ENCODE results near the gene MARK3. TPM values are rescaled to one million over a fixed set of nuclear protein-coding genes. Genes with fewer than 3 reads are reported as not detected.

MARK3 gene
- total and polyA plus RNA-seq, 2 of the 13 experiments (the other 11 are each of a cell fraction or from before 2014, with no cell fraction given), result 47.7 to 56.6 TPM

- TF ChIP-seq, protein P1, sequence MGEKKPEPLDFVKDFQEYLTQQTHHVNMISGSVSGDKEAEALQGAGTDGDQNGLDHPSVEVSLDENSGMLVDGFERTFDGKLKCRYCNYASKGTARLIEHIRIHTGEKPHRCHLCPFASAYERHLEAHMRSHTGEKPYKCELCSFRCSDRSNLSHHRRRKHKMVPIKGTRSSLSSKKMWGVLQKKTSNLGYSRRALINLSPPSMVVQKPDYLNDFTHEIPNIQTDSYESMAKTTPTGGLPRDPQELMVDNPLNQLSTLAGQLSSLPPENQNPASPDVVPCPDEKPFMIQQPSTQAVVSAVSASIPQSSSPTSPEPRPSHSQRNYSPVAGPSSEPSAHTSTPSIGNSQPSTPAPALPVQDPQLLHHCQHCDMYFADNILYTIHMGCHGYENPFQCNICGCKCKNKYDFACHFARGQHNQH (CRISPR knock-in tag; IDR thresholded peaks at IDR 0.05), result no peak
- TF ChIP-seq ZNF605 (CRISPR knock-in tag; IDR thresholded peaks at IDR 0.05), result peak; percentile 37; the same call in 1 of the 2 replicates
- TF ChIP-seq MYC (CRISPR knock-in tag; IDR thresholded peaks at IDR 0.05; ENCODE audit: borderline replicate concordance), result peak; percentile 92
- TF ChIP-seq E2F5 (CRISPR knock-in tag; conservative IDR thresholded peaks at IDR 0.05), result no peak
- peak; percentile 68; the same call in 1 of the 2 replicates for TF ChIP-seq ZNF281 (CRISPR knock-in tag; IDR thresholded peaks at IDR 0.05; ENCODE audit: borderline replicate concordance)
- 0 out of 2 replicates have a peak, but pooled peaks have one; percentile 21 for TF ChIP-seq ZBTB7B (CRISPR knock-in tag; IDR thresholded peaks at IDR 0.05)
- no peak for TF ChIP-seq ZNF543 (CRISPR knock-in tag; IDR thresholded peaks at IDR 0.05)
- TF ChIP-seq, protein P2, sequence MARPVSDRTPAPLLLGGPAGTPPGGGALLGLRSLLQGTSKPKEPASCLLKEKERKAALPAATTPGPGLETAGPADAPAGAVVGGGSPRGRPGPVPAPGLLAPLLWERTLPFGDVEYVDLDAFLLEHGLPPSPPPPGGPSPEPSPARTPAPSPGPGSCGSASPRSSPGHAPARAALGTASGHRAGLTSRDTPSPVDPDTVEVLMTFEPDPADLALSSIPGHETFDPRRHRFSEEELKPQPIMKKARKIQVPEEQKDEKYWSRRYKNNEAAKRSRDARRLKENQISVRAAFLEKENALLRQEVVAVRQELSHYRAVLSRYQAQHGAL (CRISPR knock-in tag; IDR thresholded peaks at IDR 0.05; ENCODE audit: not compliant biosample characterization), result no peak
- no peak for TF ChIP-seq ZNF382 (CRISPR knock-in tag; IDR thresholded peaks at IDR 0.05; ENCODE audit: borderline replicate concordance)
- TF ChIP-seq PHF8 (CRISPR knock-in tag; IDR thresholded peaks at IDR 0.05), result peak; percentile 79
- peak; percentile 67; the same call in 1 of the 2 replicates for TF ChIP-seq MTERF4 (CRISPR knock-in tag; IDR thresholded peaks at IDR 0.05)
- TF ChIP-seq ZSCAN9 (CRISPR knock-in tag; IDR thresholded peaks at IDR 0.05; ENCODE audit: borderline replicate concordance), result peak; percentile 2; the same call in 1 of the 2 replicates
- no peak for TF ChIP-seq AKAP8 (CRISPR knock-in tag; IDR thresholded peaks at IDR 0.05)
- TF ChIP-seq ZFX (CRISPR knock-in tag; IDR thresholded peaks at IDR 0.05; ENCODE audit: low read depth), result peak; percentile 58
- TF ChIP-seq DRAP1 (CRISPR knock-in tag; IDR thresholded peaks at IDR 0.05), result 0 out of 2 replicates have a peak, but pooled peaks have one; percentile 24
- peak; percentile 41; the same call in 1 of the 2 replicates for TF ChIP-seq KLF6 (CRISPR knock-in tag; IDR thresholded peaks at IDR 0.05)
- TF ChIP-seq GTF3A (CRISPR knock-in tag; conservative IDR thresholded peaks at IDR 0.05), result no peak
- TF ChIP-seq, protein P3, sequence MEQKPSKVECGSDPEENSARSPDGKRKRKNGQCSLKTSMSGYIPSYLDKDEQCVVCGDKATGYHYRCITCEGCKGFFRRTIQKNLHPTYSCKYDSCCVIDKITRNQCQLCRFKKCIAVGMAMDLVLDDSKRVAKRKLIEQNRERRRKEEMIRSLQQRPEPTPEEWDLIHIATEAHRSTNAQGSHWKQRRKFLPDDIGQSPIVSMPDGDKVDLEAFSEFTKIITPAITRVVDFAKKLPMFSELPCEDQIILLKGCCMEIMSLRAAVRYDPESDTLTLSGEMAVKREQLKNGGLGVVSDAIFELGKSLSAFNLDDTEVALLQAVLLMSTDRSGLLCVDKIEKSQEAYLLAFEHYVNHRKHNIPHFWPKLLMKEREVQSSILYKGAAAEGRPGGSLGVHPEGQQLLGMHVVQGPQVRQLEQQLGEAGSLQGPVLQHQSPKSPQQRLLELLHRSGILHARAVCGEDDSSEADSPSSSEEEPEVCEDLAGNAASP (CRISPR knock-in tag; IDR thresholded peaks at IDR 0.05; ENCODE audit: borderline replicate concordance), result peak; percentile 53; the same call in 1 of the 2 replicates
- no peak for TF ChIP-seq HOXA7 (CRISPR knock-in tag; IDR thresholded peaks at IDR 0.05)
- TF ChIP-seq ZNF672 (CRISPR knock-in tag; IDR thresholded peaks at IDR 0.05), result no peak
- TF ChIP-seq PLRG1 (conservative IDR thresholded peaks at IDR 0.05), result no peak
These were observed 143.6 kb downstream of the MARK3 start, which contains the start of gene TRMT61A (continued) for GRCh38 chr14:103528587-103529382.
